SK-N-SH treated with all-trans-retinoic acid at 6 μM for 48 hours (cell line): ENCODE results near the gene WDFY2.

Experiments used
- ATAC-seq: fragments of 200-7000 bp; cut with Tn5 transposase; 3 replicates; pipeline ENCODE4 v1.9.1; 2020; ENCODE audit warnings: mild to moderate bottlenecking, moderate library complexity
- ARNTL ChIP-seq: fragments of 450-650 bp; formaldehyde crosslinking; IDR thresholded peaks from 2 replicates; pipeline ENCODE4 v1.5.0; 2020; ENCODE audit warnings: low read depth, mild to moderate bottlenecking, moderate library complexity, borderline replicate concordance
- CSDC2 ChIP-seq: fragments of 250-450 bp; sonication (Bioruptor Pico); IDR thresholded peaks from 2 replicates; pipeline ENCODE4 v1.5.0; 2020; ENCODE audit warnings: mild to moderate bottlenecking, moderate library complexity
- ESRRG ChIP-seq: fragments of 250-450 bp; sonication (Bioruptor Pico); IDR thresholded peaks from 2 replicates; pipeline ENCODE4 v1.6.1; 2021; ENCODE audit warnings: mild to moderate bottlenecking
- GLIS3 ChIP-seq: fragments of 250-450 bp; sonication (Bioruptor Pico); IDR thresholded peaks from 2 replicates; pipeline ENCODE4 v1.5.0; 2020; ENCODE audit warnings: mild to moderate bottlenecking, moderate library complexity
- ISL1 ChIP-seq: fragments of 250-450 bp; sonication (Bioruptor Pico); IDR thresholded peaks from 2 replicates; pipeline ENCODE4 v2.1.2; 2022; ENCODE audit warnings: mild to moderate bottlenecking, moderate library complexity
- OSR1 ChIP-seq: fragments of 250-450 bp; sonication (Bioruptor Pico); IDR thresholded peaks from 2 replicates; pipeline ENCODE4 v1.8.0; 2022; ENCODE audit warnings: moderate library complexity, mild to moderate bottlenecking, inconsistent platforms
- PATZ1 ChIP-seq: fragments of 250-450 bp; sonication (Bioruptor Pico); IDR thresholded peaks from 2 replicates; pipeline ENCODE4 v1.8.0; 2020; ENCODE audit warnings: mild to moderate bottlenecking, moderate library complexity, borderline replicate concordance
- POU6F1 ChIP-seq: fragments of 250-450 bp; sonication (Bioruptor Pico); IDR thresholded peaks from 2 replicates; pipeline ENCODE4 v1.8.0; 2021; ENCODE audit warnings: low read depth, mild to moderate bottlenecking, moderate library complexity, borderline replicate concordance
- PPARA ChIP-seq: fragments of 250-450 bp; sonication (Bioruptor Pico); IDR thresholded peaks from 2 replicates; pipeline ENCODE4 v1.5.0; 2020; ENCODE audit warnings: mild to moderate bottlenecking, borderline replicate concordance
- RARB ChIP-seq: fragments of 250-450 bp; sonication (Bioruptor Pico); IDR thresholded peaks from 2 replicates; pipeline ENCODE4 v1.8.0; 2021; ENCODE audit warnings: mild to moderate bottlenecking, moderate library complexity
- SNAI2 ChIP-seq: fragments of 250-450 bp; sonication (Bioruptor Pico); IDR thresholded peaks from 2 replicates; pipeline ENCODE4 v1.5.0; 2020; ENCODE audit warnings: mild to moderate bottlenecking, moderate library complexity
- TCF4 ChIP-seq: fragments of 250-450 bp; sonication (Bioruptor Pico); IDR thresholded peaks from 2 replicates; pipeline ENCODE4 v1.8.0; 2021; ENCODE audit warnings: mild to moderate bottlenecking, moderate library complexity, borderline replicate concordance
- TOX ChIP-seq: fragments of 250-450 bp; sonication (Bioruptor Pico); IDR thresholded peaks from 2 replicates; pipeline ENCODE4 v1.8.0; 2021; ENCODE audit warnings: mild to moderate bottlenecking, moderate library complexity, borderline replicate concordance
- ZC3H10 ChIP-seq: fragments of 250-450 bp; sonication (Bioruptor Pico); IDR thresholded peaks from 2 replicates; pipeline ENCODE4 v1.5.1; 2021; ENCODE audit warnings: mild to moderate bottlenecking, moderate library complexity
- ZFP3 ChIP-seq: fragments of 250-450 bp; sonication (Bioruptor Pico); IDR thresholded peaks from 2 replicates; pipeline ENCODE4 v1.5.0; 2020; ENCODE audit warnings: mild to moderate bottlenecking, moderate library complexity
- ZFP30 ChIP-seq: fragments of 450-650 bp; formaldehyde crosslinking; IDR thresholded peaks from 2 replicates; pipeline ENCODE4 v1.5.0; 2022; ENCODE audit warnings: mild to moderate bottlenecking, moderate library complexity
- ZNF565 ChIP-seq: fragments of 450-650 bp; formaldehyde crosslinking; conservative IDR thresholded peaks from 2 replicates; pipeline ENCODE4 v1.5.0; 2020; ENCODE audit warnings: low read depth, mild to moderate bottlenecking, moderate library complexity
- ZNF70 ChIP-seq: fragments of 450-650 bp; formaldehyde crosslinking; IDR thresholded peaks from 2 replicates; pipeline ENCODE4 v1.5.0; 2020; ENCODE audit warnings: mild to moderate bottlenecking, moderate library complexity
- ZNF8 ChIP-seq: fragments of 450-650 bp; formaldehyde crosslinking; IDR thresholded peaks from 2 replicates; pipeline ENCODE4 v1.5.0; 2020; ENCODE audit warnings: mild to moderate bottlenecking, moderate library complexity
- TF ChIP-seq, protein P1 (sequence below): fragments of 250-450 bp; sonication (Bioruptor Pico); IDR thresholded peaks from 2 replicates; pipeline ENCODE4 v1.5.1; 2020; ENCODE audit warnings: low read depth, mild to moderate bottlenecking, moderate library complexity
- TF ChIP-seq, protein P2 (sequence below): fragments of 250-450 bp; sonication (Bioruptor Pico); IDR thresholded peaks from 2 replicates; pipeline ENCODE4 v1.5.0; 2020; ENCODE audit warnings: mild to moderate bottlenecking, moderate library complexity
- TF ChIP-seq, protein P3 (sequence below): fragments of 250-450 bp; sonication (Bioruptor Pico); IDR thresholded peaks from 2 replicates; pipeline ENCODE4 v1.5.1; 2021; ENCODE audit warnings: mild to moderate bottlenecking, moderate library complexity

Gene WDFY2

GRCh38 chr13:51549593-51549992 is 34.7 kb upstream of the WDFY2 start:
- ATAC-seq, result no peak
- no peak for TF ChIP-seq POU6F1
- no peak for TF ChIP-seq ZFP30
- no peak for TF ChIP-seq ZNF565
- TF ChIP-seq CSDC2 (CRISPR knock-in tag), result no peak
- TF ChIP-seq, protein P1, sequence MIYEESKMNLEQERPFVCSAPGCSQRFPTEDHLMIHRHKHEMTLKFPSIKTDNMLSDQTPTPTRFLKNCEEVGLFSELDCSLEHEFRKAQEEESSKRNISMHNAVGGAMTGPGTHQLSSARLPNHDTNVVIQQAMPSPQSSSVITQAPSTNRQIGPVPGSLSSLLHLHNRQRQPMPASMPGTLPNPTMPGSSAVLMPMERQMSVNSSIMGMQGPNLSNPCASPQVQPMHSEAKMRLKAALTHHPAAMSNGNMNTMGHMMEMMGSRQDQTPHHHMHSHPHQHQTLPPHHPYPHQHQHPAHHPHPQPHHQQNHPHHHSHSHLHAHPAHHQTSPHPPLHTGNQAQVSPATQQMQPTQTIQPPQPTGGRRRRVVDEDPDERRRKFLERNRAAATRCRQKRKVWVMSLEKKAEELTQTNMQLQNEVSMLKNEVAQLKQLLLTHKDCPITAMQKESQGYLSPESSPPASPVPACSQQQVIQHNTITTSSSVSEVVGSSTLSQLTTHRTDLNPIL, result no peak
- no peak for TF ChIP-seq OSR1 (CRISPR knock-in tag)
- TF ChIP-seq ARNTL (CRISPR knock-in tag), result no peak
- no peak for TF ChIP-seq SNAI2
- no peak for TF ChIP-seq ZNF8
- no peak for TF ChIP-seq ZNF70
- no peak for TF ChIP-seq RARB (CRISPR knock-in tag)
- no peak for TF ChIP-seq TOX
- no peak for TF ChIP-seq ZC3H10 (CRISPR knock-in tag)
- TF ChIP-seq ZFP3, result no peak
- TF ChIP-seq ISL1 (CRISPR knock-in tag), result no peak
- TF ChIP-seq, protein P2, sequence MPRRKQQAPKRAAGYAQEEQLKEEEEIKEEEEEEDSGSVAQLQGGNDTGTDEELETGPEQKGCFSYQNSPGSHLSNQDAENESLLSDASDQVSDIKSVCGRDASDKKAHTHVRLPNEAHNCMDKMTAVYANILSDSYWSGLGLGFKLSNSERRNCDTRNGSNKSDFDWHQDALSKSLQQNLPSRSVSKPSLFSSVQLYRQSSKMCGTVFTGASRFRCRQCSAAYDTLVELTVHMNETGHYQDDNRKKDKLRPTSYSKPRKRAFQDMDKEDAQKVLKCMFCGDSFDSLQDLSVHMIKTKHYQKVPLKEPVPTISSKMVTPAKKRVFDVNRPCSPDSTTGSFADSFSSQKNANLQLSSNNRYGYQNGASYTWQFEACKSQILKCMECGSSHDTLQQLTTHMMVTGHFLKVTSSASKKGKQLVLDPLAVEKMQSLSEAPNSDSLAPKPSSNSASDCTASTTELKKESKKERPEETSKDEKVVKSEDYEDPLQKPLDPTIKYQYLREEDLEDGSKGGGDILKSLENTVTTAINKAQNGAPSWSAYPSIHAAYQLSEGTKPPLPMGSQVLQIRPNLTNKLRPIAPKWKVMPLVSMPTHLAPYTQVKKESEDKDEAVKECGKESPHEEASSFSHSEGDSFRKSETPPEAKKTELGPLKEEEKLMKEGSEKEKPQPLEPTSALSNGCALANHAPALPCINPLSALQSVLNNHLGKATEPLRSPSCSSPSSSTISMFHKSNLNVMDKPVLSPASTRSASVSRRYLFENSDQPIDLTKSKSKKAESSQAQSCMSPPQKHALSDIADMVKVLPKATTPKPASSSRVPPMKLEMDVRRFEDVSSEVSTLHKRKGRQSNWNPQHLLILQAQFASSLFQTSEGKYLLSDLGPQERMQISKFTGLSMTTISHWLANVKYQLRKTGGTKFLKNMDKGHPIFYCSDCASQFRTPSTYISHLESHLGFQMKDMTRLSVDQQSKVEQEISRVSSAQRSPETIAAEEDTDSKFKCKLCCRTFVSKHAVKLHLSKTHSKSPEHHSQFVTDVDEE (CRISPR knock-in tag), result no peak
- TF ChIP-seq TCF4 (CRISPR knock-in tag), result no peak
- TF ChIP-seq PPARA, result no peak

DNA sequence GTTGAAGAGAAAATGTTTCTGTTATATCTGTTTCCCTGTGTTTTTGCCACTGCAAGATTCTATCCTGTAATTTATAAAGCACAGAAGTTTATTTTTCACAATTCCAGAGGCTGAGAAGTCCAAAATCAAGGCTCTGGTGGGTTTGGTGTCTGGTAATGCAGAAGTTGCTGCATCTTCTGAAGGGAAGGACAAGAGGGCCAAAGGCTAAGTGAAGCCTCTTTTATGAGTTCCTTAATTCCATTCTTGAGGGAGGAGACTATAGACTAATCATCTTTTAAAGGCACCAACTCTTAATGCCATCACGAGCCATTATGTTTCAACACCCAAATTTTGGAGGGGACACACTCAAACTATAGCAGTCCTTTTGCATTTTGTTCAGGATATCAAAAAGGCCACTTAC is 34.1 kb upstream of the WDFY2 start:
- no peak for ATAC-seq
- TF ChIP-seq ZC3H10 (CRISPR knock-in tag), result no peak
- TF ChIP-seq ZNF565, result no peak
- TF ChIP-seq, all 23 proteins: peak for 0

DNA sequence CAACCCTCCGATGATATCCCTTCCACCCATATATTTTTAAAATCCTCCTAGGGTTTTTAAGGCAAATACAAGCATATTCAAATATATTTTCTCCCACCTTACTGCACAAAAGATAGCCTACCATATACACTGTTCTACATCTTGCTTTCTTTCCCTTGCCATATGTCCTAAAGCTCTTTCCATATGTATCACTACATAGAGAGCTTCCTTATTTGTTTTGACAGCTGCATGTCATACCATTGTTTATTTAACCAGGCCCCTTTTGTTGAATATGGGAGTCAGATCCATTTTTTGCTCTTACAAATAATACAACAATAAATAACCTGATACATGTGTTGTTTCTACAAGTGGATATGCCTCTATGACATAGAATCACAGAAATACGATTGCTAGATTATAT is 32.8 kb upstream of the WDFY2 start:
- no peak for ATAC-seq
- TF ChIP-seq, protein P2 (CRISPR knock-in tag), result no peak
- TF ChIP-seq, protein P1, result no peak
- TF ChIP-seq PPARA (no peak), ZNF70 (no peak), PATZ1 (no peak), ESRRG (CRISPR knock-in tag) (no peak), TOX (no peak), OSR1 (CRISPR knock-in tag) (no peak), ZNF8 (no peak), RARB (CRISPR knock-in tag) (no peak), POU6F1 (no peak), ZC3H10 (CRISPR knock-in tag) (no peak), ZFP30 (no peak), ZNF565 (no peak), ARNTL (CRISPR knock-in tag) (no peak), GLIS3 (CRISPR knock-in tag) (no peak), CSDC2 (CRISPR knock-in tag) (no peak)
- TF ChIP-seq, protein P3, sequence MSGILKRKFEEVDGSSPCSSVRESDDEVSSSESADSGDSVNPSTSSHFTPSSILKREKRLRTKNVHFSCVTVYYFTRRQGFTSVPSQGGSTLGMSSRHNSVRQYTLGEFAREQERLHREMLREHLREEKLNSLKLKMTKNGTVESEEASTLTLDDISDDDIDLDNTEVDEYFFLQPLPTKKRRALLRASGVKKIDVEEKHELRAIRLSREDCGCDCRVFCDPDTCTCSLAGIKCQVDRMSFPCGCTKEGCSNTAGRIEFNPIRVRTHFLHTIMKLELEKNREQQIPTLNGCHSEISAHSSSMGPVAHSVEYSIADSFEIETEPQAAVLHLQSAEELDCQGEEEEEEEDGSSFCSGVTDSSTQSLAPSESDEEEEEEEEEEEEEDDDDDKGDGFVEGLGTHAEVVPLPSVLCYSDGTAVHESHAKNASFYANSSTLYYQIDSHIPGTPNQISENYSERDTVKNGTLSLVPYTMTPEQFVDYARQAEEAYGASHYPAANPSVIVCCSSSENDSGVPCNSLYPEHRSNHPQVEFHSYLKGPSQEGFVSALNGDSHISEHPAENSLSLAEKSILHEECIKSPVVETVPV (CRISPR knock-in tag), result no peak
